Measurements from ENCODE around the gene ABLIM2.

DNA sequence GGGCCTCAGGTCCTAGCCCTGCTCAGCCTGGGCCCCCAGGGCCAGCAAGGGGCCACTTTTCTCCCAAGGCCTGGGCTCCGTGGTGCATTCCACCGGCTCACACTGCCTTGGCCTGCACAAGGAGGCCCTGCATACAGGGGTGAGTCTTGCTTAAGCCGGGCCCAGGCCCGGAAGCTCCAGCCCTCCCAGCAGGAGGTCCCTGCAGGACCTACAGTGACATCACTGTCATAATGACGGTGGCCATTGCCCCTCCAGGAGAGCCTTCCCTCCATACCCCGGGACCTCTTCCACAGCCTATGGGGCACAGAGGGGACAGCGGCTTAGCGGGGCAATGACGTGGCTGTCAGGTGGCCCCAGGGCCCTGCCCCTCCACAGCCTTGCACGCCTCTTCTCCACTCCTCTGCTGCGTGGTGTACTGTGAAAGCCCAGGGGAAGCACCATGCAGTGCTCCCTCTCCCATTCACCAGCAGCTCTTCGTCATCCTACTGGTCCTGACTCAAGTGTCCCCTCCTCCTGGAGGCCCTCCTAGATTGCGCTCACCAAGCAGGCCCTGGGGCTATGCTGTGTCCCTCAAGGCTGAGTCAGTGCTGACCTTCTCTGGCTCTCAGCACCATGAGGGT is 186.6 kb downstream of the ABLIM2 start:
- TF ChIP-seq, protein P1, sequence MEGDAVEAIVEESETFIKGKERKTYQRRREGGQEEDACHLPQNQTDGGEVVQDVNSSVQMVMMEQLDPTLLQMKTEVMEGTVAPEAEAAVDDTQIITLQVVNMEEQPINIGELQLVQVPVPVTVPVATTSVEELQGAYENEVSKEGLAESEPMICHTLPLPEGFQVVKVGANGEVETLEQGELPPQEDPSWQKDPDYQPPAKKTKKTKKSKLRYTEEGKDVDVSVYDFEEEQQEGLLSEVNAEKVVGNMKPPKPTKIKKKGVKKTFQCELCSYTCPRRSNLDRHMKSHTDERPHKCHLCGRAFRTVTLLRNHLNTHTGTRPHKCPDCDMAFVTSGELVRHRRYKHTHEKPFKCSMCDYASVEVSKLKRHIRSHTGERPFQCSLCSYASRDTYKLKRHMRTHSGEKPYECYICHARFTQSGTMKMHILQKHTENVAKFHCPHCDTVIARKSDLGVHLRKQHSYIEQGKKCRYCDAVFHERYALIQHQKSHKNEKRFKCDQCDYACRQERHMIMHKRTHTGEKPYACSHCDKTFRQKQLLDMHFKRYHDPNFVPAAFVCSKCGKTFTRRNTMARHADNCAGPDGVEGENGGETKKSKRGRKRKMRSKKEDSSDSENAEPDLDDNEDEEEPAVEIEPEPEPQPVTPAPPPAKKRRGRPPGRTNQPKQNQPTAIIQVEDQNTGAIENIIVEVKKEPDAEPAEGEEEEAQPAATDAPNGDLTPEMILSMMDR (conservative IDR thresholded peaks at IDR 0.05; ENCODE audit: low read depth, low read length): no peak
- no peak for TF ChIP-seq EZH2 (IDR thresholded peaks at IDR 0.05; ENCODE audit: borderline replicate concordance, low read depth, low read length, poor library complexity, severe bottlenecking)
